ENCODE data around the gene AFF3.

AFF3 gene

GRCh38 chr2:100068395-100068794 is 74.0 kb downstream of the AFF3 start:
- no peak for DNase-seq (ENCODE audit: low read depth)

DNA sequence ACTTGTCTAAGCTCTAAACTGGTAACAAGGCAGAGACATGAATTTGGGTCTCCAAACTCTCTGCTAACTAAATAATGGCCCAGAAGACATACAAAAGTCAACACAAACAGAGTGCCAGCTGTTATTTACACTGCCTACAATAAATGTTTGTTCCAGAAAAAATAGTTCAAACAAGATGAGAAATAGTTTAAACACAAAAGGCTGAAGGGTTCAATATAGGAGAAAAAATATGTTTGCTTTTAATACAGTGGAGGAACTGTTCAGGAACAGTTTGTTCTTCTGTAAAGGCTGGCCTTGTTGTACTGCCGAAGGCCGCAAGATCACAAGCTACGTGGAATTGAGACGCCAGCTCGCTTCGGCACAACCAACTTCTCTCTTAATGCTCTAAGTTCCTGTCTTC is 74.6 kb downstream of the AFF3 start:
- DNase-seq (ENCODE audit: low read depth) = no peak

DNA sequence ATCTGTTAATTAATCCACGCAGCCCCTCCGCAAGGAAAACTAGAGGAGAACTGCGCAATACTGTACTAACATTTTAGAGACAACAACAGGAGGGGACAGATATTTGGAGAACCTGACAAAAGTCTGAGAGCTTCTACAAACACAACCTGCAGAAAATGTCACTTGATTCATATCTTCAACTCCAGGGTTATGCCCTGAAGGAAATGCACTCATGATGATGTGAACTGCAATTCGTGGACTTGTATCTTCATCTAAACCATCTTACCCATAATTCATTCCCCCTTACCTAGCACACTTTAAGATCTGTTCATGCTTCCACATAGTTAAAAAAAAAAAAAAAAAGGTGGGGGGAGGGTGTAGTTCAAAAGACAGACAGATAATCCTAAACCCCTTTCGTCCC is 75.5 kb downstream of the AFF3 start:
- DNase-seq (ENCODE audit: low read depth) = no peak

GRCh38 chr2:100066246-100066645 is 76.1 kb downstream of the AFF3 start:
- DNase-seq (ENCODE audit: low read depth) = no peak

DNA sequence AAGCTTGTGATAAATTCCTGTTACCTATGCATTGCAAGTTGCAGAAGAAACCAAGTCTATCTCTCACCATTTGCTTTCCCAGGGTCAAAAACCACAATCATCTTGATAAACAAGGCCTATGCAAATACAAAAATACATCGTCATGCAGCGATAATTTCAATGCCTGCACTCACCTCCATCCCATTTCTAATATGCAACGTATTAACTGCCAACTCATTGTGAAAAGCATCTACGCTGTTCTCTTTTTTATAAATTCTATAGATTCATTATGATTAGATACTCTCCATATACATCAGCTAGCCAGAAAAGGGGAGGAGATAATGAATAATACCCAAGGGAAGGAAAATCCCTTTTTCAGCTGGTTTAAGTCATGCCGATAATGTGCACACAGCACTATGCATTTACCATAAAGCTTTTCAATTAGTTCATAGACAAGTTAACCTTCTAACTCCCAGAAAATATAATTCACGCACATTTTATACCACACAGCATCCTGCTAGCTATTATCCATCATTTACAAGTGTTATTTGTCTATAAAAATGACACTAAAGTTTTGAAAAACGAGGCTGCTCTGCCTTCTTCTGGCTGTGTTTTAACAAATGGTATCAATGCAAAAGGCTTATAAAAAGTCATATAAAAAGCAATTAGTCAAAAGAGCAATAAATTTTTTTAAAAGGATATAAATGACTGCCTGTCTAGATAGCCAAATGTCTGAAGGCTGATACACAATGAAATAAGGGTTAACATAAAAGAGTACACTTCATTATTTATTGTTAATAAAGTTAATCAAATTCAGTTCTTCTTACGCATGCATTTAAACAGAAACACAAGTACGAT is 77.6 kb downstream of the AFF3 start:
- DNase-seq (ENCODE audit: low read depth) = no peak

GRCh38 chr2:100064165-100064564 is 78.2 kb downstream of the AFF3 start:
- DNase-seq (ENCODE audit: low read depth) = no peak

GRCh38 chr2:100063459-100063953 is 78.9 kb downstream of the AFF3 start:
- no peak for DNase-seq (ENCODE audit: low read depth)

GRCh38 chr2:100062336-100062735 is 80.1 kb downstream of the AFF3 start:
- DNase-seq (ENCODE audit: low read depth) = no peak

- DNase-seq (ENCODE audit: low read depth) = no peak
Observed at GRCh38 chr2:100060875-100061274, 81.5 kb downstream of the AFF3 start.

DNA sequence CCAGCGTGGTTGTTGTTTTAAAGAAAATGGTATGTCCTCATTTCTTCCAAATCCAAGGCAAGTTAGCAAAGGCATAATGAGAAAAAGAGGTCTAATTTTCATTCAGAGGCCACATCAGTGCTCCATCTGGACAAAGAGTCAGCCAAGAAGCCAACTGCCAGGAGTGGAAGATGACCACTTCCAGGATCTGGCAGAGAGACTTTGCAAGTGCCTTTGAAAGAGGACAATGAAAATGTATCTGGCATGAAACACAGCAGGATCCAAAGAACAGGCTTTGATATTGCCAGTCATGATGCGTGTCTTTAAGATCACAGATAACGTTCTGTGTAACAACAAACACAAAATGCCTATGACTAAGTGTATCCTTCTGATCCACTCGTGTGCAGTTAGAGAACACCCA is 82.8 kb downstream of the AFF3 start:
- no peak for DNase-seq (ENCODE audit: low read depth)

GRCh38 chr2:100057901-100058261 is 84.5 kb downstream of the AFF3 start:
- no peak for DNase-seq (ENCODE audit: low read depth)

DNA sequence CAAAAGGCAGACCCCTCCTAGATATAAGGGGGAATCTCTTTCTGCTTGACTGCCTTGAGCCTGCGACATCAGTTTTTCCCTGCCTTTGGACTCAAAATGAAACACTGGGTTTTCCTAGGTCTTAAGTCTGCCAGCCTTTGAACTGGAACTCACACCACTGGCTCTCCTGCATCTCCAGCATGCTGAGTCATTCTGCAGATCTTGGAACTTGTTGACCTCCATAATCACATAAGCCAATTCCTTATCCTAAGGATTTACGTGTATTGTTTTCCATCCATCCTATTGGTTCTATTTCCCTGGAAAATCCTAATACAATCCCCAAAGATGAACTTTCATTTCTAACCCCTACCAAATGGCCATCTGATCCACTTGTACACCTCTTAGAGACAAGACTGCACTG is 88.0 kb downstream of the AFF3 start:
- DNase-seq (ENCODE audit: low read depth) = no peak

- no peak for DNase-seq (ENCODE audit: low read depth)
Observed at GRCh38 chr2:100053087-100053885, 89.1 kb downstream of the AFF3 start.

GRCh38 chr2:100052650-100053049 is 89.7 kb downstream of the AFF3 start:
- DNase-seq (ENCODE audit: low read depth) = no peak

DNA sequence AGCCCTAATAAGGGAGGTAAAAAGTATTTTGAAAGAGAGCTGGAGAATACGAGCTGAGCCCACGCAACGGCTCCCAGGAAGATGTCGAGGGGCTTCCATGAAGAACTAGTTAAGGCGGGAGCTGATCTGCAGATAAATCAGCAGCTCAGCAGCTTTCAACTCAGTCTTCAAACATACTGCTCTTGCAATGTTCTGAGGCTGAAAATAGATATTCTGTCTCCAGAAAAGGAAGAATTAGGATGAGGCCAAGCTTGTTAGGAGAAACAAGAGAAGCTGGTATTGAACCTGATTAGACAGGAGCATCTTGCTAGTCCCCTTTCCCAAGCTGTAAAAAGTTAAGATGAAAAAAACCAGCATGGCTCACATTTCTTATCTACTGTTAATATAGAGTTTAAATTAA is 91.1 kb downstream of the AFF3 start:
- DNase-seq (ENCODE audit: low read depth) = no peak

DNA sequence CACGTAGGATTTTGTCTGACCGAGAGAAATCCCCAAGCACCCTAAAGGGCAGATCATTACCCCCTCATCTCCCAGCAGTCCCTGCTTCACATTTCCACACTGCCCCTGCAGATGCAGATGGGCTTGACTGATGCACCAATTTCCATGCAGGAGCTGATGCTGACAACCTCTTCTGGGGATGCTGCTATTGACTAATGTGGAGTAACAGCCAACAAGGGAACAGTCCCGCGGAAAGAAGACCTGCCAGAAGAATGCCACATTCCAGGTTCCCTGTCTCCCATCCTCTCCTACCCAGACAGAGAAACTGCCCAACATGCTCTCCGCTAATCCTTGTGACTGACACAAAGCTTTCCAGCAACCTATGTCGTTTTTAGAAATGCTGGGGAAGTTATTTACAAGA is 91.7 kb downstream of the AFF3 start:
- DNase-seq (ENCODE audit: low read depth) = no peak

- no peak for DNase-seq (ENCODE audit: low read depth)
Observed at GRCh38 chr2:100046961-100047947, 95.1 kb downstream of the AFF3 start.

GRCh38 chr2:100045000-100045399 is 97.4 kb downstream of the AFF3 start:
- no peak for DNase-seq (ENCODE audit: low read depth)

DNA sequence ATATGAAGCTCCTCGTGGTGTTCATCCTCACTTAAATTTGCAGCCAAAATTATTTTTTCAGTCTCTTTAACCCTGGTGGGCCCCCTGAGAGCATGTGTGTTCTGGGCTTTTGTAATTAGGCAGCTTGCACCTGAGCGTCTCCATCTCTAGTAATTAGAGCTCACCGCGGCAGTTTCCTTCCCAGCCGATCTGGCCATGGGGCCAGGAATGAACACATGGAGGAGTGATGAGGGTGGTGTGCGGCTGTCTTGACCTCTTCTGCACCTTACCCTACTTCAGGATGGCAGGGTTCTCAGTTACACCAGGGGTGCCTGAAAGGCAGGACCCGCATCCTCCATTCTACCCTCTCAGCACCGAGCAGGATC is 98.5 kb downstream of the AFF3 start:
- no peak for DNase-seq (ENCODE audit: low read depth)

- no peak for DNase-seq (ENCODE audit: low read depth)
Observed at GRCh38 chr2:100043081-100043890, 99.1 kb downstream of the AFF3 start.

- DNase-seq (ENCODE audit: low read depth) = no peak
Observed at GRCh38 chr2:100042562-100042961, 99.8 kb downstream of the AFF3 start.

Data from stimulated activated CD4-positive, alpha-beta T cell treated with anti-CD3 and anti-CD28 coated beads, Interleukin-2, amount 100 ng/mL, for 4 hours (primary cell).